Ectodermal cell (in vitro differentiated cells): ENCODE measurements around the gene RCAN1.

Experiments used
- H3K27ac ChIP-seq: 2 replicates; pipeline ENCODE4 v1.7.0; 2013; ENCODE audit warnings: mild to moderate bottlenecking, low read depth, low read length; ENCODE audit not compliant: insufficient read depth, poor library complexity, severe bottlenecking
- H3K27me3 ChIP-seq: 2 replicates; pipeline ENCODE4 v1.7.0; 2013; ENCODE audit warnings: mild to moderate bottlenecking, low read length; ENCODE audit not compliant: insufficient read depth, control insufficient read depth, poor library complexity, severe bottlenecking
- H3K36me3 ChIP-seq: one replicate; pipeline ENCODE4 v1.7.0; 2013; ENCODE audit warnings: low read length; ENCODE audit not compliant: control insufficient read depth, insufficient read depth
- H3K4me1 ChIP-seq: one replicate; pipeline ENCODE4 v1.7.0; 2013; ENCODE audit warnings: low read length; ENCODE audit not compliant: control insufficient read depth, insufficient read depth
- H3K4me3 ChIP-seq: 2 replicates; pipeline ENCODE4 v1.7.0; 2013; ENCODE audit warnings: low read depth, low read length, control low read depth; ENCODE audit not compliant: insufficient read depth
- H3K9me3 ChIP-seq: 2 replicates; pipeline ENCODE4 v1.7.0; 2013; ENCODE audit warnings: mild to moderate bottlenecking, low read length, moderate library complexity; ENCODE audit not compliant: control insufficient read depth
- WGBS, 2 experiments: methylation state at CpG; one replicate each; pipeline ENCODE4 v1.1.7; 2013; ENCODE audit warnings: missing lambda C conversion rate in 2 of 2; 5-methylcytosine and 5-hydroxymethylcytosine counted together

Gene RCAN1

GRCh38 chr21:34623516-34623915 lies 8.6 kb upstream of the RCAN1 start:
- Histone ChIP-seq H3K9me3 (no peaks in the 10 kb centered on the region), H3K4me1 (no peaks in the 10 kb centered on the region), H3K36me3 (no peaks in the 10 kb centered on the region), H3K4me3 (no peak overlapping the region), H3K27me3 (no peaks in the 10 kb centered on the region), H3K27ac (no peak overlapping the region)
- WGBS, 2 experiments: 88 to 89% methylated on average over 4 of the region's 4 CpGs

DNA sequence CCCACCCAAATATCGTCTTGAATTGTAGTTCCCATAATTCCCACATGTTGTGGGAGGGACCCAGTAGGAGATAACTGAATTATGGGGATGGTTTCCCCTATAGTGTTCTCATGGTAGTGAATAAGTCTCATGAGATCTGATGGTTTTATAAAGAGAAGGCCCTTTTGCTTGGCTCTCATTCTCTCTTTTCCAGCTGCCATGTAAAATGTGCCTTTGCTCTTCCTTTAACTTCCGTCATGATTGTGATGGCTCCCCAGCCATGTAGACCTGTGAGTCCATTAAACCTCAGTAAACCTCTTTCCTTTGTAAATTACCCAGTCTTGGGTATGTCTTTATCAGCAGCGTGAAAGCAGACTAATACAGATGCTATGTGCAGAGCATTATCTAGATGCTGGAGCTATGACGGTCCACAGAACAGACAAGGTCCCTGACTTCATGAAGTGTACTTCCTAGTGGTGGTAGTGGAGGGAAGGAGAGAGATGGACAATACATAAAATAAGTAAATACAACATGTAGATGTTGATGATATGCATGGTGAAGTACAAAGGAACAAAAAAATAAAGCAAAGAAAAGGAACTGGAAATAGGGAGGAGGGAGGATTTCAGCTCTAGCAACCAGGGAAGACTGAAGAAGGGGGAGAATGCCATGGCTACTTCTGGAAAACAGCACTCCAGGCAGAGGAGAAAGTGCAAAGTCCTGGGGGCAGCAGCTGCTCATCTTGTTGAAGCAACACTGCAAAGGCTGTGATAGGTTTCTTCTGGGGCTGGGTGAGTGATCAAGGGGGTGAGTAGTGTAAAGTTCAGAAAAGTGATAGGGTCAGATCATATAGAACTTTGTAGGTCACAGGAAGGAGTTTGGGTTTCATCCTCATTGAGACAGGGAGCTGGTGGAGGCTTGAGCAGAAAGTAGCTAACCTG lies 6.8 kb upstream of the RCAN1 start:
- Histone ChIP-seq H3K27me3 (peaks cover under 1% of the 10 kb centered on the region), H3K27ac (no peak overlapping the region), H3K9me3 (no peaks in the 10 kb centered on the region)

DNA sequence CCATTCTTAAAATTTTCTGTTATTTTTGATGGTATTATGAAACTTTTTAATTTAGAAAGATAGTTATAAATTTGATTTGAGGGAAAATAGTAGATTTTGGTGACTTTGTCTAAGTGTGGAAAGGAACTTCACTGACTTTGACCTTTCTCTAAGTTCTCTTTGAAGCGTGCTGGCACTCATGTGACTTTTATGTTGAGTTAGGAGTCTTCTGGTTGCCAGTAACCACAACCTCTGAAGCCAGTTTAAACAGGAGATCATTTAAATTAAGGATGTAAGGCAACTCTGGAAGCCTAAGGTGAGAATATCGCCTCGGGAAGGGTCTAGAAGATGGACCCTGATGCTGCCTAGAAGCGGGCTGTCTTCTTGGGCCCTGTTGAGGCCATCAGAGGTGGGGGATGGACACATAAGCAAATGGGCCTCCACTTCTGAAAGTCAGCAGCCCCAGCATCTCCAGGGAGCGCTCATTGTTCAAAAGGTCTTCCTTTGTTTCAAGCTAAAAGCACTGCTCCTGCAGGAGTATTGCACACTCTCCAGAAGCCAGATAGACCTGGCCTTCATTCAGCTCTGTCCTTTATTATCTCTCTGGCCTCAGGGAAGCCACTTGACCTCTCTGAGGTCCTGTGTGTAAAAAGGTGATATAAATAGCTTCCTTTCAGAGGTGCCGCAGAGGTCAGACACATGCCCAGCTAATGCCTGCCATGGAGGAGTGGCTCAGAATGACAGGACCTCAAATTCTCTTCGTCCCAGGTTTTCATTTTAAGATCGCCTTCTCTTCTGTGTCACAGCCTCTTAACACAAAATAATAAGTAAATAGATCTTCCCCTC lies 5.1 kb upstream of the RCAN1 start:
- Histone ChIP-seq H3K4me3 (no peak overlapping the region), H3K9me3 (no peaks in the 10 kb centered on the region), H3K4me1 (no peaks in the 10 kb centered on the region), H3K27me3 (peaks cover 14% of the 10 kb centered on the region), H3K27ac (no peak overlapping the region), H3K36me3 (no peaks in the 10 kb centered on the region)
- WGBS, 2 experiments: 93 to 95% methylated on average over 8 of the region's 8 CpGs

More for the DNA sequence above, 6.8 kb upstream of the RCAN1 start:
- Histone ChIP-seq H3K36me3 (no peaks in the 10 kb centered on the region), H3K4me3 (no peak overlapping the region), H3K4me1 (no peaks in the 10 kb centered on the region)
- 90 to 95% methylated on average over 4 of the region's 4 CpGs for WGBS, 2 experiments

GRCh38 chr21:34618941-34619340 lies 4.0 kb upstream of the RCAN1 start:
- Histone ChIP-seq H3K36me3 (no peaks in the 10 kb centered on the region), H3K4me3 (no peak overlapping the region), H3K27ac (no peak overlapping the region), H3K4me1 (no peaks in the 10 kb centered on the region), H3K9me3 (no peaks in the 10 kb centered on the region), H3K27me3 (peaks cover 22% of the 10 kb centered on the region)
- 84 to 88% methylated on average over 1 of the region's 1 CpG for WGBS, 2 experiments

DNA sequence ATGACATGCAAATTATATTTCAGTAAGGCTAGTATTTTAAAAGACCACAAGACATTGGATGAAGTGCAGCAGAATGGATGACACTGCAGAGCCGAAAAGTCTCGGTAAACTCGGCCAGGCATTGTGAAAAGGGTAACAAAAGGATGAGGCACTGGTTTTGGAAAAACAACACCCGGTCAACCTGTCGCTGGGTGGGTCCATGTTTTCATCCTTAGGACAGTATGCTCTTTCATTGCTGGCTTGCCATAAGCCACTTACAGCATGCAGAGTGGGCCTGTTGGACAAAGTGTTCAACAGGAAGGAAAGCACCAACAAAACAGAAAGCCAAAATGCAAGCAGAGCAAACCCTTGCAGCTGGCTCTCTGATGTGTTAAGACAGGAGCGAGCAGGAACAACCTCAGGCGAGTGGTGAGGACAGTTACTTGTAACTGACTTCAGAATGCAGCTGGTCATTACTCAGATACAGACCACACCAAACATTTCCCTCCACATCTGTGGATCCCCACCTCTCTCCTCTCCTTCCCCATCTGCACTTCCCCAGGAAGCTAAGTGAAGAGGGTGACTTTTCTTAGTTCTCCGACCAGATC lies 2.9 kb upstream of the RCAN1 start:
- Histone ChIP-seq H3K9me3 (no peaks in the 10 kb centered on the region), H3K36me3 (no peaks in the 10 kb centered on the region), H3K27ac (no peak overlapping the region), H3K27me3 (peaks cover 33% of the 10 kb centered on the region), H3K4me1 (no peaks in the 10 kb centered on the region), H3K4me3 (no peak overlapping the region)
- 83 to 87% methylated on average over 8 of the region's 8 CpGs for WGBS, 2 experiments

- H3K27me3 ChIP-seq: peaks cover 46% of the 10 kb centered on the region
- H3K36me3 ChIP-seq: no peaks in the 10 kb centered on the region
- no peak overlapping the region for H3K27ac ChIP-seq
- H3K4me1 ChIP-seq: no peaks in the 10 kb centered on the region
- no peaks in the 10 kb centered on the region for H3K9me3 ChIP-seq
- WGBS, 2 experiments: 21% methylated on average over 7 to 8 of the region's 8 CpGs
- H3K4me3 ChIP-seq: peak overlapping the region; percentile 60
Observed at GRCh38 chr21:34615487-34615814, 538 bp upstream of the RCAN1 start.

GRCh38 chr21:34613679-34614627 lies 960 bp downstream of the RCAN1 start:
- Histone ChIP-seq H3K9me3 (no peaks in the 10 kb centered on the region), H3K27ac (no peak overlapping the region), H3K27me3 (peaks cover 46% of the 10 kb centered on the region), H3K4me3 (peak overlapping the region; percentile 60), H3K36me3 (no peaks in the 10 kb centered on the region), H3K4me1 (no peaks in the 10 kb centered on the region)
- 13 to 14% methylated on average over 42 to 43 of the region's 43 CpGs for WGBS, 2 experiments

GRCh38 chr21:34612557-34612956 lies 2.4 kb downstream of the RCAN1 start:
- no peak overlapping the region for H3K4me3 ChIP-seq
- 74 to 81% methylated on average over 2 of the region's 2 CpGs for WGBS, 2 experiments
- no peaks in the 10 kb centered on the region for H3K36me3 ChIP-seq
- H3K27ac ChIP-seq: no peak overlapping the region
- no peaks in the 10 kb centered on the region for H3K9me3 ChIP-seq
- H3K4me1 ChIP-seq: no peaks in the 10 kb centered on the region
- H3K27me3 ChIP-seq: peaks cover 46% of the 10 kb centered on the region

- 86 to 87% methylated on average over 3 of the region's 3 CpGs for WGBS, 2 experiments
- peaks cover 46% of the 10 kb centered on the region for H3K27me3 ChIP-seq
- H3K27ac ChIP-seq: no peak overlapping the region
- no peaks in the 10 kb centered on the region for H3K36me3 ChIP-seq
- no peaks in the 10 kb centered on the region for H3K4me1 ChIP-seq
- no peak overlapping the region for H3K4me3 ChIP-seq
- no peaks in the 10 kb centered on the region for H3K9me3 ChIP-seq
Observed at GRCh38 chr21:34612056-34612455, 2.9 kb downstream of the RCAN1 start.
